ENCODE measurements around the gene LRP8.

LRP8 gene

GRCh38 chr1:53314096-53314495, 13.8 kb downstream of the LRP8 start:
- Histone ChIP-seq H2BK5ac (ENCODE audit: low read length) (no peak overlapping the region), H3K9me3 (replicated peaks in 1 of 2; ENCODE audit: control insufficient read depth in 2 of 2, insufficient read depth in 1 of 2, low read depth in 1 of 2, low read length in 2 of 2) (no peaks in the 10 kb centered on the region), H3K18ac (ENCODE audit: low read length) (peak overlapping the region; percentile 17), H3K4ac (ENCODE audit: low read length) (no peak overlapping the region), H3K4me3 (ENCODE audit: low read length in 2 of 2) (peak overlapping the region in 1 of 2 donors; percentile 18), H2BK15ac (ENCODE audit: low read length) (peak overlapping the region; percentile 20), H2AK5ac (ENCODE audit: low read depth, low read length) (no peak overlapping the region), H3K79me1 (ENCODE audit: low read depth, low read length) (peaks cover 21% of the 10 kb centered on the region), H3K9ac (ENCODE audit: low read depth, low read length, poor library complexity) (no peak overlapping the region), H2BK120ac (ENCODE audit: low read depth, low read length) (no peak overlapping the region), H3K36me3 (replicated peaks in 1 of 2; ENCODE audit: control insufficient read depth in 2 of 2, insufficient read depth in 2 of 2, low read length in 2 of 2) (peaks cover 14 to 54% of the 10 kb centered on the region in 2 donors), H3K27me3 (ENCODE audit: control insufficient read depth in 3 of 3, insufficient read depth in 3 of 3, low read depth in 1 of 3, low read length in 3 of 3) (no peaks in the 10 kb centered on the region), H3K4me2 (ENCODE audit: insufficient read depth, low read length, poor library complexity, severe bottlenecking) (no peak overlapping the region), H4K8ac (ENCODE audit: low read depth, low read length) (no peak overlapping the region), H3K27ac (replicated peaks; ENCODE audit: low read length) (no peak overlapping the region), H3K14ac (ENCODE audit: low read length) (no peak overlapping the region), H3K23ac (ENCODE audit: low read depth, low read length, poor library complexity) (peak overlapping the region; percentile 60), H3K4me1 (ENCODE audit: control insufficient read depth in 2 of 2, insufficient read depth in 1 of 2, low read depth in 1 of 2, low read length in 2 of 2) (peaks cover 0 to 23% of the 10 kb centered on the region in 2 donors), H4K91ac (ENCODE audit: low read depth, low read length, poor library complexity) (no peak overlapping the region), H2AFZ (ENCODE audit: low read length) (no peak overlapping the region), H2BK12ac (ENCODE audit: low read length) (no peak overlapping the region)
- no CpG with 5 or more reads among the region's 7 CpGs for WGBS, 2 donors (ENCODE audit: extremely low coverage in 2 of 2, insufficient read length in 2 of 2, insufficient replicate concordance in 1 of 2)
- no peak for DNase-seq (ENCODE audit: low spot score)

DNA sequence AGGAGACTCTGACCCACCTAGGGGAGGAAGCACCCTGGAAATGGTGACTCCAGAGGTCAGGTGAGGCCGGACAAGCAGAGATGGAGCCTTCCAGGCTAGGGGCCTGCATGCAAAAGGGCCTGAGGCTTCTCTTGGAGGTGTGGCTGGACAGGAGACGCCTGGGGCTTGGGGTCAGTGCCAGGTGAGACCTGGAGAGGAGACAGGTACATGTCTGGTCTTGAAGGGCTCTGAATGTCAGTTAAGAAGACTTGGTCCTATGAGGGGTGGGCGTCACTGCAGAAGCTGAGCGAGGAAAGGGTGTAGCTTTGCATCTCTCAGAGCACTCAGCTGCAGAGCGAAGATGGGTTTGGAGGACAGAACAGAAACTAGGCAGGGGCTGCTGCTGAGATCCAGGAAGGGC, 14.3 kb downstream of the LRP8 start:
- no CpG with 5 or more reads among the region's 5 CpGs for WGBS, 2 donors (ENCODE audit: extremely low coverage in 2 of 2, insufficient read length in 2 of 2, insufficient replicate concordance in 1 of 2)
- no peak for DNase-seq (ENCODE audit: low spot score)
- no peak overlapping the region for H4K8ac ChIP-seq (ENCODE audit: low read depth, low read length)
- H3K4me3 ChIP-seq (ENCODE audit: low read length in 2 of 2) = no peak overlapping the region
- H3K4ac ChIP-seq (ENCODE audit: low read length) = no peak overlapping the region
- no peak overlapping the region for H3K14ac ChIP-seq (ENCODE audit: low read length)
- no peak overlapping the region for H2BK15ac ChIP-seq (ENCODE audit: low read length)
- peaks cover 14 to 50% of the 10 kb centered on the region in 2 donors for H3K36me3 ChIP-seq (replicated peaks in 1 of 2; ENCODE audit: control insufficient read depth in 2 of 2, insufficient read depth in 2 of 2, low read length in 2 of 2)
- no peaks in the 10 kb centered on the region for H3K9me3 ChIP-seq (replicated peaks in 1 of 2; ENCODE audit: control insufficient read depth in 2 of 2, insufficient read depth in 1 of 2, low read depth in 1 of 2, low read length in 2 of 2)
- H3K4me2 ChIP-seq (ENCODE audit: insufficient read depth, low read length, poor library complexity, severe bottlenecking) = no peak overlapping the region
- H3K27me3 ChIP-seq (ENCODE audit: control insufficient read depth in 3 of 3, insufficient read depth in 3 of 3, low read depth in 1 of 3, low read length in 3 of 3) = no peaks in the 10 kb centered on the region
- H3K9ac ChIP-seq (ENCODE audit: low read depth, low read length, poor library complexity) = no peak overlapping the region
- no peak overlapping the region for H2AFZ ChIP-seq (ENCODE audit: low read length)
- no peak overlapping the region for H3K27ac ChIP-seq (replicated peaks; ENCODE audit: low read length)
- H3K18ac ChIP-seq (ENCODE audit: low read length) = no peak overlapping the region
- peaks cover 21% of the 10 kb centered on the region for H3K79me1 ChIP-seq (ENCODE audit: low read depth, low read length)
- peak overlapping the region; percentile 60 for H3K23ac ChIP-seq (ENCODE audit: low read depth, low read length, poor library complexity)
- H2BK120ac ChIP-seq (ENCODE audit: low read depth, low read length) = no peak overlapping the region
- H2AK5ac ChIP-seq (ENCODE audit: low read depth, low read length) = no peak overlapping the region
- H2BK12ac ChIP-seq (ENCODE audit: low read length) = no peak overlapping the region
- no peak overlapping the region for H2BK5ac ChIP-seq (ENCODE audit: low read length)
- H4K91ac ChIP-seq (ENCODE audit: low read depth, low read length, poor library complexity) = no peak overlapping the region
- peaks cover under 1 to 23% of the 10 kb centered on the region in 2 donors for H3K4me1 ChIP-seq (ENCODE audit: control insufficient read depth in 2 of 2, insufficient read depth in 1 of 2, low read depth in 1 of 2, low read length in 2 of 2)

GRCh38 chr1:53311702-53312305, 16.1 kb downstream of the LRP8 start:
- Histone ChIP-seq H3K4me1 (ENCODE audit: control insufficient read depth in 2 of 2, insufficient read depth in 1 of 2, low read depth in 1 of 2, low read length in 2 of 2) (peaks cover 2 to 15% of the 10 kb centered on the region in 2 donors), H2BK15ac (ENCODE audit: low read length) (no peak overlapping the region), H2AFZ (ENCODE audit: low read length) (no peak overlapping the region), H3K14ac (ENCODE audit: low read length) (no peak overlapping the region), H2BK5ac (ENCODE audit: low read length) (peak overlapping the region; percentile 44), H3K9me3 (replicated peaks in 1 of 2; ENCODE audit: control insufficient read depth in 2 of 2, insufficient read depth in 1 of 2, low read depth in 1 of 2, low read length in 2 of 2) (no peaks in the 10 kb centered on the region), H3K36me3 (replicated peaks in 1 of 2; ENCODE audit: control insufficient read depth in 2 of 2, insufficient read depth in 2 of 2, low read length in 2 of 2) (peaks cover 16 to 42% of the 10 kb centered on the region in 2 donors), H2BK12ac (ENCODE audit: low read length) (no peak overlapping the region), H3K18ac (ENCODE audit: low read length) (no peak overlapping the region), H4K91ac (ENCODE audit: low read depth, low read length, poor library complexity) (no peak overlapping the region), H3K27ac (replicated peaks; ENCODE audit: low read length) (no peak overlapping the region), H3K9ac (ENCODE audit: low read depth, low read length, poor library complexity) (no peak overlapping the region), H3K27me3 (ENCODE audit: control insufficient read depth in 3 of 3, insufficient read depth in 3 of 3, low read depth in 1 of 3, low read length in 3 of 3) (no peaks in the 10 kb centered on the region), H4K8ac (ENCODE audit: low read depth, low read length) (no peak overlapping the region), H3K4me3 (ENCODE audit: low read length in 2 of 2) (no peak overlapping the region), H2BK120ac (ENCODE audit: low read depth, low read length) (no peak overlapping the region), H3K79me1 (ENCODE audit: low read depth, low read length) (peaks cover 27% of the 10 kb centered on the region), H3K4me2 (ENCODE audit: insufficient read depth, low read length, poor library complexity, severe bottlenecking) (no peak overlapping the region), H2AK5ac (ENCODE audit: low read depth, low read length) (no peak overlapping the region), H3K4ac (ENCODE audit: low read length) (no peak overlapping the region), H3K23ac (ENCODE audit: low read depth, low read length, poor library complexity) (peak overlapping the region; percentile 30)
- no CpG with 5 or more reads among the region's 11 CpGs for WGBS, 2 donors (ENCODE audit: extremely low coverage in 2 of 2, insufficient read length in 2 of 2, insufficient replicate concordance in 1 of 2)
- DNase-seq (ENCODE audit: low spot score) = no peak

DNA sequence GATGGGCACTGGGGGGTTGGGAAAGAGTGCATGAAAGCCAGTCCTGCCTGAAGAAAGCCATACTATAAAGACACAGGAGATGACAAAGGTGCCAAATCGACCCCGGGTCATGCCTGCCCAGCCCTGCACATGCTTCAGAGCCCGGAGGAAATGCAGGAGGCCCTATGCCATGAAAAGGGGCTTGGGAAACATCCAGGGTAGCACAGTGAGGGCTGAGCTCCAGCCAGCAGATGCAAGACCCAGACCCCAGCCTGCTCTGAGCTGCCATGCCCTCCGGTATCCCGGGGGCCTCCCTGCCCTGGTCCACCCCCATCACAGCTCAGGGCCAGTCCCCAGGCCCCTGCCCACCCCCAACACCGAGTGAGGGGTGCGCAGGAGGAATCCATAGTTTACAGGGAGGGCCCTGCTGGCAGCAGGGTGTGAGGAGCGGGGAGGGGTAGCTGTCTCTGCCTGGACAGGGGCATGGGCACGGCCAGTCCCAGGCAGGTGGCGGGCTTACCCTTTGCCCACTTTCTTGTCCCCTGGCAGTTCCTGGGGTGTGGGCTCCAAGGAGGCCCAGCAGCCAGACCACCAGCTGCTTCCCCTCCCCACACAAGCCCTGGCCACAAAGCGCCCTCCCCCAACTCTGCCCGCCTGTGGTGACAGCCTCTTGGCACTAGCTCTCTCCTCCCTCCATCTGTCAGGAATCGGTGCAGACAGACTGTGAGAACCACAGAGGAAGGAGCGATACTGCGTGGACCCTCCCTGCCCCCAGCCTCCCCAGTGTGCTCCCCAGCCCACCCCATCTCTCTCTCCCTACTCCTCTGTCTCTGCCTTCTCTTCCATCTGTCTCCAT, 16.8 kb downstream of the LRP8 start:
- H3K4me1 ChIP-seq (ENCODE audit: control insufficient read depth in 2 of 2, insufficient read depth in 1 of 2, low read depth in 1 of 2, low read length in 2 of 2) = peaks cover 2 to 13% of the 10 kb centered on the region in 2 donors
- peak overlapping the region; percentile 4 for H3K14ac ChIP-seq (ENCODE audit: low read length)
- H2AK5ac ChIP-seq (ENCODE audit: low read depth, low read length) = no peak overlapping the region
- peaks cover 19 to 42% of the 10 kb centered on the region in 2 donors for H3K36me3 ChIP-seq (replicated peaks in 1 of 2; ENCODE audit: control insufficient read depth in 2 of 2, insufficient read depth in 2 of 2, low read length in 2 of 2)
- no peak overlapping the region for H2BK12ac ChIP-seq (ENCODE audit: low read length)
- peak overlapping the region; percentile 43 for H2BK5ac ChIP-seq (ENCODE audit: low read length)
- DNase-seq (ENCODE audit: low spot score) = no peak
- H2BK15ac ChIP-seq (ENCODE audit: low read length) = no peak overlapping the region
- no peaks in the 10 kb centered on the region for H3K27me3 ChIP-seq (ENCODE audit: control insufficient read depth in 3 of 3, insufficient read depth in 3 of 3, low read depth in 1 of 3, low read length in 3 of 3)
- H3K79me1 ChIP-seq (ENCODE audit: low read depth, low read length) = peaks cover 28% of the 10 kb centered on the region
- H2BK120ac ChIP-seq (ENCODE audit: low read depth, low read length) = no peak overlapping the region
- H3K4ac ChIP-seq (ENCODE audit: low read length) = no peak overlapping the region
- H3K9ac ChIP-seq (ENCODE audit: low read depth, low read length, poor library complexity) = peak overlapping the region; percentile 55
- H3K23ac ChIP-seq (ENCODE audit: low read depth, low read length, poor library complexity) = peak overlapping the region; percentile 47
- no peak overlapping the region for H3K27ac ChIP-seq (replicated peaks; ENCODE audit: low read length)
- no CpG with 5 or more reads among the region's 15 CpGs for WGBS, 2 donors (ENCODE audit: extremely low coverage in 2 of 2, insufficient read length in 2 of 2, insufficient replicate concordance in 1 of 2)
- H4K8ac ChIP-seq (ENCODE audit: low read depth, low read length) = no peak overlapping the region
- H2AFZ ChIP-seq (ENCODE audit: low read length) = no peak overlapping the region
- no peak overlapping the region for H4K91ac ChIP-seq (ENCODE audit: low read depth, low read length, poor library complexity)
- no peak overlapping the region for H3K4me3 ChIP-seq (ENCODE audit: low read length in 2 of 2)
- no peaks in the 10 kb centered on the region for H3K9me3 ChIP-seq (replicated peaks in 1 of 2; ENCODE audit: control insufficient read depth in 2 of 2, insufficient read depth in 1 of 2, low read depth in 1 of 2, low read length in 2 of 2)
- H3K4me2 ChIP-seq (ENCODE audit: insufficient read depth, low read length, poor library complexity, severe bottlenecking) = no peak overlapping the region
- no peak overlapping the region for H3K18ac ChIP-seq (ENCODE audit: low read length)

Data from neuronal stem cell (in vitro differentiated cells).